CD4-positive, alpha-beta T cell (primary cell): ENCODE measurements around the gene FHOD3. TPM values are rescaled to one million over a fixed set of nuclear protein-coding genes. Genes with fewer than 3 reads are reported as not detected.

Experiments used
- ATAC-seq: fragments of 200-7000 bp; cut with Tn5 transposase; one replicate; pipeline ENCODE4 v1.10.0; 2022; ENCODE audit warnings: mild to moderate bottlenecking; ENCODE audit not compliant: poor library complexity
- CTCF ChIA-PET: fragments of 350-600 bp; sonication (Branson Sonifier 250); formaldehyde crosslinking; loops from one replicate; lab custom pipeline; 2021; ENCODE audit warnings: antibody characterized with exemption, inconsistent platforms; lab: Charles Lee
- POLR2A ChIA-PET: fragments of 350-600 bp; sonication (Branson Sonifier 250); formaldehyde crosslinking; loops from one replicate; lab custom pipeline; 2021; ENCODE audit warnings: antibody characterized with exemption, inconsistent platforms; lab: Charles Lee
- DNase-seq, 14 experiments: peaks; one replicate each; pipeline ENCODE4 v3.0.0-alpha.2; 2013 to 2020; ENCODE audit warnings: mixed read lengths in 2 of 14
- H3K27ac ChIP-seq, 2 donors: one replicate each; pipeline versions ENCODE4 v1.5.1 to v1.7.0; 2013; ENCODE audit warnings: low read length in 2 of 2, low read depth in 1 of 2, mild to moderate bottlenecking in 1 of 2
- H3K27me3 ChIP-seq, 2 experiments: 1 replicate in 1 of 2; 2 replicates in 1 of 2; pipeline versions ENCODE4 v1.6.1 to v1.7.0; 2013; ENCODE audit warnings: low read length in 2 of 2, control low read depth in 1 of 2, mild to moderate bottlenecking in 1 of 2, moderate library complexity in 1 of 2; ENCODE audit not compliant: insufficient read depth in 2 of 2, control insufficient read depth in 1 of 2
- H3K36me3 ChIP-seq: one replicate; pipeline ENCODE4 v1.6.1; 2013; ENCODE audit warnings: low read length, control low read depth; ENCODE audit not compliant: insufficient read depth
- H3K4me1 ChIP-seq: one replicate; pipeline ENCODE4 v1.6.1; 2013; ENCODE audit warnings: low read length, control low read depth; ENCODE audit not compliant: insufficient read depth
- H3K4me3 ChIP-seq: one replicate; pipeline ENCODE4 v1.5.1; 2013; ENCODE audit warnings: mild to moderate bottlenecking, low read length, moderate library complexity
- H3K9me3 ChIP-seq, 2 experiments: 1 replicate in 1 of 2; 2 replicates in 1 of 2; pipeline versions ENCODE4 v1.6.1 to v1.7.0; 2013; ENCODE audit warnings: low read length in 2 of 2, mild to moderate bottlenecking in 2 of 2, control low read depth in 1 of 2, moderate library complexity in 1 of 2; ENCODE audit not compliant: control insufficient read depth in 1 of 2, insufficient read depth in 1 of 2
- H3K27ac Mint-ChIP-seq: one replicate; pipeline ENCODE4 v1.8.0; 2020; ENCODE audit warnings: mixed read lengths
- H3K27me3 Mint-ChIP-seq: one replicate; pipeline ENCODE4 v1.8.0; 2021; ENCODE audit warnings: mixed read lengths
- H3K36me3 Mint-ChIP-seq: one replicate; pipeline ENCODE4 v1.8.0; 2021; ENCODE audit warnings: low read depth, mixed read lengths
- H3K4me1 Mint-ChIP-seq: one replicate; pipeline ENCODE4 v1.8.0; 2021; ENCODE audit warnings: low read depth, mixed read lengths
- H3K4me3 Mint-ChIP-seq: one replicate; pipeline ENCODE4 v1.8.0; 2020; ENCODE audit warnings: mild to moderate bottlenecking, mixed read lengths
- H3K9me3 Mint-ChIP-seq: one replicate; pipeline ENCODE4 v1.8.0; 2020; ENCODE audit warnings: mixed read lengths
- intact Hi-C, 2 experiments: fragments of 100-400 bp; cut with DNase I in 1 of 2; cut with micrococcal nuclease in 1 of 2; formaldehyde crosslinking; loops; one replicate each; pipeline versions ENCODE4 v1.15.1 to v1.9.0; 2023 to 2025; cut with DNase I, micrococcal nuclease
- total RNA-seq, 174 experiments: library from RNA in 2 of 174; stranded (reverse) in 2 of 174; gene quantifications; one replicate each; pipeline ENCODE4 v1.2.3 and lab custom pipeline; 2021 to 2026
- TF ChIP-seq, protein P1 (sequence below): fragments of 200-600 bp; IDR thresholded peaks from one replicate; pipeline ENCODE4 v1.8.0; 2022; ENCODE audit warnings: antibody characterized with exemption, mild to moderate bottlenecking

Gene FHOD3
- total RNA-seq, 2 experiments from 2014 or later = not detected

DNA sequence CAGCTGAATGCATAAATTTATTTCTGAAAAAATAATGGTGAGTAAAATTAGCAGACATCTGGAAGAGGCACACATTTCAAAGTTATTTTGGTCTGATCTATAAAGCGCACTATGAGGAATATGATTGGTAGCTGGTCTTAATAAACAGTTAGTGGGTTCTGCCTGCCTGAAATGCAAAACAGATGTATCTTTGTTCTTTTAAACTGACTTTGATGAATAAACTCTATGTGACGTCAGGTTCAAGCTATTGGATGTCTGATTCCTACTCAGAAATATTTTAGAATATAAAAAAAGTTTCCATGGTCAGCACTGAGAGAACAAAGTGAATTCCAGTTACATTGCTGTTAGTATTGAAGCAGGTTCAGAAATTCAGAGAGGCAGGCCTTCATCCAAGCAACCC, 394.9 kb downstream of the FHOD3 start:
- Mint-ChIP-seq H3K27me3 (peaks cover 17% of the 10 kb centered on the region), H3K36me3 (no peaks in the 10 kb centered on the region), H3K9me3 (no peaks in the 10 kb centered on the region), H3K27ac (no peak overlapping the region), H3K4me1 (no peaks in the 10 kb centered on the region), H3K4me3 (no peak overlapping the region)
- H3K27me3 ChIP-seq = peaks cover 0 to 5% of the 10 kb centered on the region in 2 experiments
- DNase-seq (no peak), ATAC-seq (no peak)
- H3K4me1 ChIP-seq = no peaks in the 10 kb centered on the region
- ChIA-PET POLR2A (no interaction called here), CTCF (no interaction called here)
- no peak overlapping the region for H3K4me3 ChIP-seq
- intact Hi-C loops = no loop called here
- H3K9me3 ChIP-seq = no peaks in the 10 kb centered on the region
- H3K36me3 ChIP-seq = no peaks in the 10 kb centered on the region
- H3K27ac ChIP-seq = no peak overlapping the region
- TF ChIP-seq, protein P1, sequence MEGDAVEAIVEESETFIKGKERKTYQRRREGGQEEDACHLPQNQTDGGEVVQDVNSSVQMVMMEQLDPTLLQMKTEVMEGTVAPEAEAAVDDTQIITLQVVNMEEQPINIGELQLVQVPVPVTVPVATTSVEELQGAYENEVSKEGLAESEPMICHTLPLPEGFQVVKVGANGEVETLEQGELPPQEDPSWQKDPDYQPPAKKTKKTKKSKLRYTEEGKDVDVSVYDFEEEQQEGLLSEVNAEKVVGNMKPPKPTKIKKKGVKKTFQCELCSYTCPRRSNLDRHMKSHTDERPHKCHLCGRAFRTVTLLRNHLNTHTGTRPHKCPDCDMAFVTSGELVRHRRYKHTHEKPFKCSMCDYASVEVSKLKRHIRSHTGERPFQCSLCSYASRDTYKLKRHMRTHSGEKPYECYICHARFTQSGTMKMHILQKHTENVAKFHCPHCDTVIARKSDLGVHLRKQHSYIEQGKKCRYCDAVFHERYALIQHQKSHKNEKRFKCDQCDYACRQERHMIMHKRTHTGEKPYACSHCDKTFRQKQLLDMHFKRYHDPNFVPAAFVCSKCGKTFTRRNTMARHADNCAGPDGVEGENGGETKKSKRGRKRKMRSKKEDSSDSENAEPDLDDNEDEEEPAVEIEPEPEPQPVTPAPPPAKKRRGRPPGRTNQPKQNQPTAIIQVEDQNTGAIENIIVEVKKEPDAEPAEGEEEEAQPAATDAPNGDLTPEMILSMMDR = no peak

DNA sequence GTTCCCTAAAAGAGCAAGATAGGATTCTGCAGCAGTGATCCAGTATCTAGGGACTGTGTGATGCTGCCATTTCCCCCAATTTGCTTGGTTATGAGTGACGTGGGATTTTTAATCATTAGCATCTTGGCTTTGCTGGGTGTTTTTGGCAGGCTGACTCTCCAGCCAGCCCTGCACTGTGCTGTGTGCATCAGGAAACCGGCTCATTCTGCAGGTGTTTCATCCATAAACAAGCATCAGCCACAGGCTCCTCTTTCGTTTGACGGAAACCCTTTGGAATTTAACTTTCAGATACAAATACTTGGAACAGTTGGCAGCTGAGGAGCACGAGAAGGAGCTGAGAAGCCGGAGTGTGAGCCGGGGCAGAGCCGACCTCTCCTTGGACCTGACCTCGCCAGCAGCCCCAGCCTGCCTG, 395.4 kb downstream of the FHOD3 start:
- ChIA-PET POLR2A (no interaction called here), CTCF (no interaction called here)
- Mint-ChIP-seq H3K36me3 (no peaks in the 10 kb centered on the region), H3K27ac (no peak overlapping the region), H3K4me1 (no peaks in the 10 kb centered on the region), H3K9me3 (no peaks in the 10 kb centered on the region), H3K4me3 (no peak overlapping the region), H3K27me3 (peaks cover 16% of the 10 kb centered on the region)
- H3K27me3 ChIP-seq = peaks cover 0 to 5% of the 10 kb centered on the region in 2 experiments
- H3K4me3 ChIP-seq = no peak overlapping the region
- no peaks in the 10 kb centered on the region for H3K36me3 ChIP-seq
- DNase-seq (no peak), ATAC-seq (no peak)
- TF ChIP-seq, protein P1 = no peak
- H3K4me1 ChIP-seq = no peaks in the 10 kb centered on the region
- H3K9me3 ChIP-seq = no peaks in the 10 kb centered on the region
- no peak overlapping the region for H3K27ac ChIP-seq
- intact Hi-C loops = no loop called here

DNA sequence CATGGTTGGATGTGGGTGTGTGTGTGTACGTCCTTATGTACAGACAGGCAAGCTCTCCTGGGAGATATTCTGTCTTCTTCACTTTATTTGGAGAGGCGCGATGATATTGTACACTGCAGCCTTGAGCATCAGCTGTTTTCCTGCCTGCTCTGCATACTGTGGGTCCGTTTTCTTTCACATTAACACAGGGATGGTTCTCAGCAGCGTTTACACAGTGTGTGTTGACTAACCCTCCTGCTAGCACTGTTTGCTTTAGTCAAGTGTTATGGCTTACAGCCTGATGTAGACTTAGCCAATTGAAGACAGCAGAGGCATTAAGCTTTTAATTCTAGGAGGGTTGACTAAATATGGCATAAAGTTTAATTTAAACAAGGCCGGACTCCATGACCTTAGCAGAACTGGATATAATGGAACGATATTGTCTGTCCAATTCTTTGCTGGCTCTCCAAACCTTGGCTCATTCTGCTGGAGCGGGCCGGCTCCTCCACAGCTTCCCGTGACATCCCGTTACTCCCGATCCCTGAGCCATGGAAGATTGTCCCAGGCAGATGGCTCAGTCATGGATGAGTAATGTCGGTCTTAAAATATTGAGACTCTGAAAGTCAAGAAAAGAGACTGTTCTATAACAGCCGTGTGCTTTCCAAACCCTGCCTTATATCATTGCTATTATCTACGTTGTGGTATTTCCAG, 396.6 kb downstream of the FHOD3 start:
- peaks cover 8% of the 10 kb centered on the region for H3K27me3 Mint-ChIP-seq
- no peak overlapping the region for H3K27ac Mint-ChIP-seq
- Histone ChIP-seq H3K27ac (no peak overlapping the region), H3K4me1 (no peaks in the 10 kb centered on the region), H3K36me3 (no peaks in the 10 kb centered on the region), H3K27me3 (peaks cover 0 to under 1% of the 10 kb centered on the region in 2 experiments), H3K9me3 (no peaks in the 10 kb centered on the region), H3K4me3 (no peak overlapping the region)
- intact Hi-C loops = no loop called here
- ATAC-seq = no peak
- TF ChIP-seq, protein P1 = no peak
- no peaks in the 10 kb centered on the region for H3K4me1 Mint-ChIP-seq
- no peaks in the 10 kb centered on the region for H3K36me3 Mint-ChIP-seq
- CTCF ChIA-PET = no interaction called here
- POLR2A ChIA-PET = no interaction called here
- DNase-seq = no peak
- no peaks in the 10 kb centered on the region for H3K9me3 Mint-ChIP-seq
- H3K4me3 Mint-ChIP-seq = no peak overlapping the region
